HUDEP-2 (cell line): ENCODE data around the gene SCML2.
"Not testable (repeated sequence)": the region's sequence is repeated elsewhere in the genome, so short reads cannot be mapped to it uniquely, and the experiment has no call there.

Experiments used
- DNase-seq, 76 experiments: peaks; one replicate each; lab custom pipeline; 2025; ENCODE audit not compliant: unreplicated experiment in 76 of 76; lab: John Stamatoyannopoulos, UW

Gene SCML2

GRCh38 chrX:18354369-18355223 lies at the start of gene SCML2:
Gene SCML2, minus strand, starts transcription at chrX:18354688. Its CDS starts 20,617 bp downstream, at chrX:18334071.
- peak in 56 of 76 experiments; percentile 0 to 57 (median 14) for DNase-seq

- DNase-seq = no peak
These were observed 47.3 kb upstream of the SCML2 start for GRCh38 chrX:18401848-18402213.

GRCh38 chrX:18394477-18394876 lies 40.0 kb upstream of the SCML2 start:
- DNase-seq = no peak

- DNase-seq = peak in 38 of 76 experiments; percentile 0 to 35 (median 4)
These were observed 36.6 kb upstream of the SCML2 start for GRCh38 chrX:18390941-18391538.

- no peak for DNase-seq
These were observed 35.5 kb upstream of the SCML2 start for GRCh38 chrX:18389966-18390365.

GRCh38 chrX:18377796-18378195 lies 23.3 kb upstream of the SCML2 start:
- DNase-seq = peak in 28 of 76 experiments; percentile 0 to 37 (median 6)

- DNase-seq = not testable (repeated sequence)
These were observed 20.8 kb upstream of the SCML2 start for GRCh38 chrX:18375131-18375805.

GRCh38 chrX:18369096-18369495 lies 14.6 kb upstream of the SCML2 start:
- not testable (repeated sequence) for DNase-seq

- no peak for DNase-seq
These were observed 13.9 kb upstream of the SCML2 start for GRCh38 chrX:18368402-18368801.

GRCh38 chrX:18360867-18361266 lies 6.4 kb upstream of the SCML2 start:
- peak in 1 of 76 experiments; percentile 1 for DNase-seq

GRCh38 chrX:18353931-18354368 lies 538 bp downstream of the SCML2 start:
- DNase-seq = peak in 11 of 76 experiments; percentile 0 to 23 (median 4)

GRCh38 chrX:18351784-18352183 lies 2.7 kb downstream of the SCML2 start:
- DNase-seq = no peak

GRCh38 chrX:18348047-18348446 lies 6.4 kb downstream of the SCML2 start:
- DNase-seq = no peak

- no peak for DNase-seq
These were observed 45.1 kb downstream of the SCML2 start for GRCh38 chrX:18309401-18309800.

GRCh38 chrX:18297251-18297650 lies 57.2 kb downstream of the SCML2 start:
- DNase-seq = peak in 1 of 76 experiments; percentile 0

- DNase-seq = no peak
These were observed 59.6 kb downstream of the SCML2 start for GRCh38 chrX:18294893-18295292.

- DNase-seq = no peak
These were observed 63.4 kb downstream of the SCML2 start for GRCh38 chrX:18291006-18291545.

GRCh38 chrX:18290200-18290599 lies 64.3 kb downstream of the SCML2 start:
- DNase-seq = no peak

- DNase-seq = no peak
These were observed 65.8 kb downstream of the SCML2 start for GRCh38 chrX:18288716-18289115.

- DNase-seq = no peak
These were observed 68.1 kb downstream of the SCML2 start for GRCh38 chrX:18286322-18286831.

GRCh38 chrX:18278449-18278848 lies 76.0 kb downstream of the SCML2 start:
- peak in 1 of 76 experiments; percentile 1 for DNase-seq
